CD14-positive monocyte (primary cell): ENCODE measurements around the gene THRB. TPM values are rescaled to one million over a fixed set of nuclear protein-coding genes. Genes with fewer than 3 reads are reported as not detected.

Experiments
- DNase-seq, 3 donors: peaks; one replicate each; pipeline ENCODE4 v3.0.0-alpha.2; 2011 to 2022
- H2AFZ ChIP-seq: 2 replicates; pipeline ENCODE4 v1.6.0; 2012; ENCODE audit warnings: mild to moderate bottlenecking, low read depth, low read length, inconsistent platforms; ENCODE audit not compliant: insufficient read depth, poor library complexity, severe bottlenecking
- H3K27ac ChIP-seq, 2 donors: 1 replicate in 1 of 2; 2 replicates in 1 of 2; pipeline ENCODE4 v1.5.1; 2012 to 2013; ENCODE audit warnings: low read length in 2 of 2, control low read depth in 1 of 2, inconsistent platforms in 1 of 2, low read depth in 1 of 2, mild to moderate bottlenecking in 1 of 2
- H3K27me3 ChIP-seq, 2 donors: one replicate each; pipeline versions ENCODE4 v1.6.0 to v1.6.1; 2011 to 2013; ENCODE audit warnings: low read length in 2 of 2; ENCODE audit not compliant: control insufficient read depth in 2 of 2, insufficient read depth in 2 of 2
- H3K36me3 ChIP-seq, 2 donors: replicated peaks in 1 of 2; 1 replicate in 1 of 2; 2 replicates in 1 of 2; pipeline versions ENCODE4 v1.5.1 to v1.6.1; 2012 to 2013; ENCODE audit warnings: low read length in 2 of 2, control low read depth in 1 of 2, inconsistent platforms in 1 of 2, mild to moderate bottlenecking in 1 of 2; ENCODE audit not compliant: insufficient read depth in 2 of 2, control insufficient read depth in 1 of 2
- H3K4me1 ChIP-seq, 2 donors: 1 replicate in 1 of 2; 2 replicates in 1 of 2; pipeline versions ENCODE4 v1.5.1 to v1.6.1; 2012 to 2013; ENCODE audit warnings: low read length in 2 of 2, control low read depth in 1 of 2, inconsistent platforms in 1 of 2, mild to moderate bottlenecking in 1 of 2, moderate library complexity in 1 of 2; ENCODE audit not compliant: insufficient read depth in 2 of 2, control insufficient read depth in 1 of 2
- H3K4me2 ChIP-seq: replicated peaks from 2 replicates; pipeline ENCODE3; 2012; ENCODE audit warnings: low read length, moderate library complexity, mild to moderate bottlenecking; ENCODE audit not compliant: poor library complexity, severe bottlenecking; ENCODE audit errors: extremely low read depth
- H3K4me3 ChIP-seq, 3 experiments: fragments of 200-600 bp in 1 of 3; sonication (generic) in 1 of 3; replicated peaks in 1 of 3; 1 replicate in 2 of 3; 2 replicates in 1 of 3; pipeline ENCODE4 v1.5.1; 2011 to 2013; ENCODE audit warnings: low read length in 3 of 3, mild to moderate bottlenecking in 3 of 3, control low read depth in 2 of 3, low read depth in 2 of 3, inconsistent platforms in 1 of 3, moderate library complexity in 1 of 3
- H3K79me2 ChIP-seq: 2 replicates; pipeline ENCODE4 v1.6.0; 2012; ENCODE audit warnings: mild to moderate bottlenecking, control low read depth, inconsistent platforms, low read length, moderate library complexity; ENCODE audit not compliant: insufficient read depth
- H3K9ac ChIP-seq: 2 replicates; pipeline ENCODE4 v1.6.0; 2017; ENCODE audit warnings: low read length, mild to moderate bottlenecking; ENCODE audit not compliant: insufficient read depth, poor library complexity, severe bottlenecking
- H3K9me3 ChIP-seq, 2 donors: replicated peaks in 1 of 2; 1 replicate in 1 of 2; 2 replicates in 1 of 2; pipeline versions ENCODE4 v1.5.1 to v1.6.1; 2012 to 2013; ENCODE audit warnings: low read length in 2 of 2, control low read depth in 1 of 2; ENCODE audit not compliant: control insufficient read depth in 1 of 2, insufficient read depth in 1 of 2
- H4K20me1 ChIP-seq: 2 replicates; pipeline ENCODE4 v1.6.0; 2012; ENCODE audit warnings: mild to moderate bottlenecking, low read length, control low read depth, moderate library complexity; ENCODE audit not compliant: insufficient read depth
- H3K27ac Mint-ChIP-seq, 7 donors: one replicate each; pipeline ENCODE4 v1.8.0; 2020; ENCODE audit warnings: mild to moderate bottlenecking in 7 of 7, mixed read lengths in 7 of 7, moderate library complexity in 6 of 7, inconsistent platforms in 2 of 7
- H3K27me3 Mint-ChIP-seq, 3 donors: one replicate each; pipeline ENCODE4 v1.8.0; 2021 to 2022; ENCODE audit warnings: low read depth in 3 of 3, mild to moderate bottlenecking in 3 of 3, mixed read lengths in 3 of 3, moderate library complexity in 3 of 3, inconsistent platforms in 1 of 3
- H3K36me3 Mint-ChIP-seq, 2 donors: one replicate each; pipeline ENCODE4 v1.8.0; 2020; ENCODE audit warnings: mixed read lengths in 2 of 2, inconsistent platforms in 1 of 2, mild to moderate bottlenecking in 1 of 2
- H3K4me1 Mint-ChIP-seq: one replicate; pipeline ENCODE4 v1.8.0; 2020; ENCODE audit warnings: mild to moderate bottlenecking, mixed read lengths
- H3K4me3 Mint-ChIP-seq, 2 donors: one replicate each; pipeline ENCODE4 v1.8.0; 2020; ENCODE audit warnings: mild to moderate bottlenecking in 2 of 2, mixed read lengths in 2 of 2, moderate library complexity in 1 of 2
- H3K9me3 Mint-ChIP-seq, 7 donors: one replicate each; pipeline ENCODE4 v1.8.0; 2020 to 2022; ENCODE audit warnings: mixed read lengths in 7 of 7, mild to moderate bottlenecking in 6 of 7, moderate library complexity in 6 of 7, inconsistent platforms in 2 of 7
- CTCF ChIP-seq: fragments of 200-600 bp; IDR thresholded peaks from one replicate; pipeline ENCODE4 v1.8.0; 2022; ENCODE audit warnings: antibody characterized with exemption, mild to moderate bottlenecking
- WGBS: methylation state at CpG from one replicate; pipeline ENCODE4 v1.1.5; 2013; ENCODE audit warnings: missing lambda C conversion rate; ENCODE audit not compliant: insufficient coverage; 5-methylcytosine and 5-hydroxymethylcytosine counted together
- intact Hi-C, 2 donors: fragments of 100-400 bp; cut with micrococcal nuclease; formaldehyde crosslinking; loops; one replicate each; pipeline versions ENCODE4 v1.15.0 to v1.15.1; 2023
- polyA plus RNA-seq, 3 donors: library from polyadenylated mRNA; depleted of rRNA in 1 of 3; unstranded in 2 of 3; stranded (reverse) in 1 of 3; fragments of 300-500 nt in 2 of 3; fragments of >200 nt in 1 of 3; fragmentation: Illumina TruSeq in 2 of 3; gene quantifications; 1 replicate in 2 of 3; 2 replicates in 1 of 3; pipeline ENCODE4 v1.2.3, GENCODE V29; 2012 to 2021

Gene THRB
- polyA plus RNA-seq, 3 donors, result 0.05 TPM; not detected in 2

GRCh38 chr3:24191801-24192403, 302.7 kb downstream of the THRB start:
- Histone ChIP-seq H3K9me3 (no peaks in the 10 kb centered on the region), H2AFZ (no peak overlapping the region), H4K20me1 (no peaks in the 10 kb centered on the region), H3K4me3 (no peak overlapping the region), H3K9ac (no peak overlapping the region), H3K27me3 (no peaks in the 10 kb centered on the region), H3K4me1 (no peaks in the 10 kb centered on the region), H3K36me3 (no peaks in the 10 kb centered on the region), H3K79me2 (no peaks in the 10 kb centered on the region), H3K4me2 (no peak overlapping the region), H3K27ac (no peak overlapping the region)
- no peak for TF ChIP-seq CTCF
- intact Hi-C loops, result no loop called here
- no CpG with 5 or more reads among the region's 4 CpGs for WGBS
- Mint-ChIP-seq H3K4me3 (no peak overlapping the region), H3K4me1 (no peaks in the 10 kb centered on the region), H3K27me3 (no peaks in the 10 kb centered on the region), H3K27ac (no peak overlapping the region), H3K36me3 (no peaks in the 10 kb centered on the region), H3K9me3 (no peaks in the 10 kb centered on the region)
- DNase-seq, result no peak

GRCh38 chr3:24190256-24190655, 304.4 kb downstream of the THRB start:
- Histone ChIP-seq H3K27ac (no peak overlapping the region), H3K27me3 (no peaks in the 10 kb centered on the region), H2AFZ (no peak overlapping the region), H3K79me2 (no peaks in the 10 kb centered on the region), H3K4me1 (no peaks in the 10 kb centered on the region), H3K4me3 (no peak overlapping the region), H3K9ac (no peak overlapping the region), H3K36me3 (no peaks in the 10 kb centered on the region), H3K4me2 (no peak overlapping the region), H4K20me1 (no peaks in the 10 kb centered on the region), H3K9me3 (no peaks in the 10 kb centered on the region)
- no peak overlapping the region for H3K27ac Mint-ChIP-seq
- peaks cover 0 to 2% (median 0%) of the 10 kb centered on the region in 3 donors for H3K27me3 Mint-ChIP-seq
- no peaks in the 10 kb centered on the region for H3K9me3 Mint-ChIP-seq
- WGBS, result 88% methylated on average over 4 of the region's 8 CpGs
- no peaks in the 10 kb centered on the region for H3K36me3 Mint-ChIP-seq
- no peak overlapping the region for H3K4me3 Mint-ChIP-seq
- TF ChIP-seq CTCF, result no peak
- DNase-seq, result no peak
- no peaks in the 10 kb centered on the region for H3K4me1 Mint-ChIP-seq
- intact Hi-C loops, result no loop called here
